Activated T-cell treated with anti-CD3 and anti-CD28 coated beads, Interleukin-2, amount 50 U/mL, for 24 hours (primary cell): ENCODE data around the gene KCNK15.

ENCODE experiments used
- DNase-seq: peaks from one replicate; pipeline ENCODE4 v3.0.0-alpha.2; 2020
- H3K27ac Mint-ChIP-seq: 2 replicates; pipeline ENCODE4 v1.8.0; 2020; ENCODE audit warnings: mild to moderate bottlenecking, mixed read lengths
- H3K27me3 Mint-ChIP-seq: 2 replicates; pipeline ENCODE4 v1.8.0; 2020; ENCODE audit warnings: mixed read lengths
- H3K36me3 Mint-ChIP-seq: 2 replicates; pipeline ENCODE4 v1.8.0; 2020; ENCODE audit warnings: low read depth, mixed read lengths
- H3K4me1 Mint-ChIP-seq: 2 replicates; pipeline ENCODE4 v1.8.0; 2020; ENCODE audit warnings: low read depth, mixed read lengths
- H3K4me3 Mint-ChIP-seq: 2 replicates; pipeline ENCODE4 v1.8.0; 2020; ENCODE audit warnings: mild to moderate bottlenecking, moderate library complexity, mixed read lengths
- H3K9me3 Mint-ChIP-seq: 2 replicates; pipeline ENCODE4 v1.8.0; 2020; ENCODE audit warnings: mixed read lengths

The KCNK15 gene

DNA sequence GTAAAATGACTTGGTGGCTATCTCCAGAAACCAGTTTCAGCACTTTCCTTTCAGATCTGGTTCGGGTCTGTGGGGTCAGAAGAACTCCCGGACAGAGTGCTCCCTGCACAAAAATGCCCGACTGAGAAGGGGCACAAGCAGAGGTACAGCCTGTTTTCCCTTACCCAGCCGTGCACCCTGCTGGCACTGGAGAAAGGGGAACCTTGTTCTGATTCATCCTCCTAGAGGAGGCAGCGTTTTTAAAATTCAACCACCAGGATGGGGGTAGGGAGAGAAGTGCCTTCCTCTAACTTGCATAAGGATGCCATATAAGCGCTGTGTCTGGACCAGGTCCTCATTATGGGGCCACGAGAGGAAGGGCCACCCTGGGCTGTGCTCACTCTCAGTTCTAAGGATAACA, 47.1 kb downstream of the KCNK15 start:
- Mint-ChIP-seq H3K27ac (no peak overlapping the region), H3K36me3 (no peaks in the 10 kb centered on the region), H3K4me1 (no peaks in the 10 kb centered on the region), H3K27me3 (peaks cover 8% of the 10 kb centered on the region), H3K4me3 (no peak overlapping the region), H3K9me3 (no peaks in the 10 kb centered on the region)
- no peak for DNase-seq

DNA sequence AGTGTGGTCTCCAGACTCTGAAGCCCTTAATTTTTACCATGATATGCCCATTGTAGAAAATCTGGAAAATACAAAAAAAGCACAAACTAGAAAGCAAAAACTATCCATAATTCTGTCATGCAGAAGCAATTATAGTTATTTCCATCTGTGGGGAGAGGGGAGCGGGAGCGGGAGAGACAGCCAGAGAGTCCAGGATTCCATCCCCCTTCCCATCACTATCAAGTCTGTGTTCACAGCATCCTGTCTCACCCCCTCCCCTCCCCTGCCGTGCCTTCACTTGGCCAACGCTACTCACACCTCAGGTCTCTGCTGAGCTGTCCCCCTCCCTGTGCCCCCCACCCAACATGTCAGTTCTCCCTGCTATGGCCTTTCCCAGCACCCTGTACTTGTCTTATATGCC, 50.2 kb downstream of the KCNK15 start:
- Mint-ChIP-seq H3K9me3 (no peaks in the 10 kb centered on the region), H3K4me3 (no peak overlapping the region), H3K4me1 (no peaks in the 10 kb centered on the region), H3K36me3 (no peaks in the 10 kb centered on the region), H3K27ac (no peak overlapping the region), H3K27me3 (no peaks in the 10 kb centered on the region)
- no peak for DNase-seq

DNA sequence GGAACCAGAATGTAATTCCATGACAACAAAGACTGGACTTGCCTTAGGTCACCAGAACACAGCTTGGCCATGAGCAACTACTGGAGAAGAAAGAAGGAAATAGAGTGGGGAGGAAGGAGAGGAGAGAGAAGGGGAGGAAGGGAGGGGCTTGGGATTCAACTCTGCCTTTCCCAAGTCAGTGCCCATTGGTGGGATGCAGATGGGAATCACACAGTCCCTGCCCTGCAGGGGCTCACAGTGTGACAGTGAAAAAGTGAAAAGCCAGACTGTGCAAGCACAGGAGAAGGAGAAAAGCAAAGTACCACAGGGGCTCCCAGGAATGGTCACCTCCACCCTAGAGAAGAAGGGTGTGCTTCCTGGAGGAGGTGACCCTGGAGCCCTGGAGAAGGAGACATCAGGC, 50.6 kb downstream of the KCNK15 start:
- H3K4me3 Mint-ChIP-seq, result no peak overlapping the region
- no peak for DNase-seq
- H3K36me3 Mint-ChIP-seq, result no peaks in the 10 kb centered on the region
- H3K27me3 Mint-ChIP-seq, result no peaks in the 10 kb centered on the region
- H3K4me1 Mint-ChIP-seq, result no peaks in the 10 kb centered on the region
- no peak overlapping the region for H3K27ac Mint-ChIP-seq
- no peaks in the 10 kb centered on the region for H3K9me3 Mint-ChIP-seq

DNA sequence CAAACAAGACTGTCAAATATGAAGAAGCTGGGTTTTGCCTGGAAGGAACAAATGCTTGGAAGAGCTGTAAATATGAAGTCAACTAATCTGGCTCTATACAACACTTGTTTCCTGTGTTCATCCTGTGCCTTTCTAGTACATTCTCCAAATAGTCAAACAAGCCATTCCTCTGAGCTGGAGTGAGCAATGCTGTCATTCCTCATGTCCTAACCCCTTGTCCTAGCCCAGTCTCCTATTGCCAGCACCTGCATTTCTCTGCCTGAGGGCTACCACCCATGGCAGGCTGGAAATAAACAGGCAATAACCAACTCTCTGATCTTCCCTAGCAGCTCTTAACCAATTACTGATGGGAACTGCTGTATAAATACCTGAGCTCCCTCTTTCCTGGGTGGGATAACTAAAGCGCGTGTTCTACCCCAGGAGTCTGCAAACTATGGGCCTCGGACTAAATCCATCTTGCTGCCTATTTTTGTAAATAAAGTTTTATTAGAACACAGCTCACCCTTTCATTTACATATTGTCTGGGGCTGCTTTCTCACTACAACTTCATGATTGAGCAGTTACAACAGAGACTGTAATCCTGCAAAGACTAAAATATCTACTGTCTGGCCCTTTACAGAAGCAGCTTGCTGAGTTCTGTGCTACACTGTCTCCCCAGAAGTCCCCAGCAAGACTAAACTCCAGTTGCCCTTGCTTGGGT, 51.2 kb downstream of the KCNK15 start:
- H3K4me3 Mint-ChIP-seq, result no peak overlapping the region
- H3K4me1 Mint-ChIP-seq, result no peaks in the 10 kb centered on the region
- H3K9me3 Mint-ChIP-seq, result no peaks in the 10 kb centered on the region
- H3K36me3 Mint-ChIP-seq, result no peaks in the 10 kb centered on the region
- H3K27me3 Mint-ChIP-seq, result no peaks in the 10 kb centered on the region
- no peak overlapping the region for H3K27ac Mint-ChIP-seq
- no peak for DNase-seq

DNA sequence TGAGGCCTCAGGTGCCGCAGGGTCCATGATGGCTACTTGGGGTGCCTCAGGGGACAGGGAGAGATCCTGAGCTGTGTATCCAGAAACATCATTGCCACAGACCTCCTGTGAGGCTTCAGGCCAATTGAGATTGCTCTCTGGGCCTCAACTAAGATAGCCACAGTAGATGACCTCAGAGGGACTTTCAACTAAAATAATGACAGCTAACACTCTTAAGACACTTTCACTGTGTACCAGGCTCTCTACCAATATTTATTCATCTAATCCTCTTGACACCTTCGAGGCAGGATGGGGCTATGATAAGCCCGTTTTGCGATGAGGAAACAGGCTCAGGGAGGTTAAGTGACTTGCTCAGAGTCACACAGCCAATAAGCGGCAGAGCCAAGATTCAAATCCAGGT, 54.0 kb downstream of the KCNK15 start:
- DNase-seq, result no peak
- Mint-ChIP-seq H3K27me3 (peaks cover 10% of the 10 kb centered on the region), H3K4me1 (no peaks in the 10 kb centered on the region), H3K9me3 (no peaks in the 10 kb centered on the region), H3K4me3 (no peak overlapping the region), H3K36me3 (no peaks in the 10 kb centered on the region), H3K27ac (no peak overlapping the region)

DNA sequence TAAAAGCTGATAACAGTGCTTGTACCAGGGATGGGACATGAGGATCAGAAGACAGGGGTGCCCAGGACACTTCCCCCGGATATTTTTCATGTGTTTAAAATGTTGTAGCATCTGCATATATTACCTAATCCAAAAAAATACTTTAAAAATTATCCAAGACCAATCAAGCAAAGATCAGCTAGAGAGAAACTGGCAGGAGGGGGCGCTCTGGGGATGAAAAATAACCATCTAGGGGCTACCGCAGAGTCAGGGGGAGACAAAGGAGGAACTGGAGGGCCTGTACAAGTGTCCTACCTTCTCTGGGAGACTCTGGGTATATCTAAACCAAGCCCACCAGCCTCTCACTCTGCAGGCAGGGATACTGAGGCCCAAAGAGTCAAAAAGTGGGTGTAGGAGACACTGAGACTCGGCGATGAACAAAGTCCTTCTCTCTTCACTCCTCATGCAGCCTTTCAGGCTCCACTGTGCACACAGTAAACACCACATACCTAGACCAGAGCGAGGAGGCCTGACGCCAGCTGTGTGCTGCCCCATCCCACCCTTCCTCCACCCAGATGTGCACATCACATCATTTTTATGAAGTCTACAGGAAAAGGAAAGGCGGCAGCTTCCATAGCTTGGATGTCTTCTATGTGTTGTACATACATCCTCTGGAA, 54.9 kb downstream of the KCNK15 start:
- H3K36me3 Mint-ChIP-seq, result no peaks in the 10 kb centered on the region
- H3K4me1 Mint-ChIP-seq, result no peaks in the 10 kb centered on the region
- H3K9me3 Mint-ChIP-seq, result no peaks in the 10 kb centered on the region
- no peak overlapping the region for H3K4me3 Mint-ChIP-seq
- DNase-seq, result no peak
- H3K27ac Mint-ChIP-seq, result no peak overlapping the region
- H3K27me3 Mint-ChIP-seq, result peaks cover 17% of the 10 kb centered on the region
